GM06990 (cell line): Measurements from ENCODE around the gene RNASE9.
"Not testable (repeated sequence)": the region's sequence is repeated elsewhere in the genome, so short reads cannot be mapped to it uniquely, and the experiment has no call there.

ENCODE experiments used
- DNase-seq: peaks from one replicate; pipeline ENCODE4 v3.0.0-alpha.2; 2011; ENCODE audit not compliant: insufficient read length; ENCODE audit errors: extremely low read depth
- H3K27me3 ChIP-seq: replicated peaks from 2 replicates; pipeline ENCODE4 v1.6.0; 2011; ENCODE audit warnings: low read length; ENCODE audit not compliant: control insufficient read depth, insufficient read depth
- H3K36me3 ChIP-seq: 2 replicates; pipeline ENCODE4 v1.5.1; 2011; ENCODE audit warnings: low read length; ENCODE audit not compliant: control insufficient read depth, insufficient read depth
- H3K4me3 ChIP-seq: replicated peaks from 2 replicates; pipeline ENCODE4 v1.5.1; 2011; ENCODE audit warnings: low read depth, mild to moderate bottlenecking, control low read depth, low read length
- CTCF ChIP-seq: IDR thresholded peaks from 2 replicates; pipeline ENCODE4 v1.5.1; 2011; ENCODE audit warnings: low read length, control low read depth, mild to moderate bottlenecking, inconsistent platforms; ENCODE audit not compliant: insufficient read depth, poor library complexity, severe bottlenecking

The RNASE9 gene

DNA sequence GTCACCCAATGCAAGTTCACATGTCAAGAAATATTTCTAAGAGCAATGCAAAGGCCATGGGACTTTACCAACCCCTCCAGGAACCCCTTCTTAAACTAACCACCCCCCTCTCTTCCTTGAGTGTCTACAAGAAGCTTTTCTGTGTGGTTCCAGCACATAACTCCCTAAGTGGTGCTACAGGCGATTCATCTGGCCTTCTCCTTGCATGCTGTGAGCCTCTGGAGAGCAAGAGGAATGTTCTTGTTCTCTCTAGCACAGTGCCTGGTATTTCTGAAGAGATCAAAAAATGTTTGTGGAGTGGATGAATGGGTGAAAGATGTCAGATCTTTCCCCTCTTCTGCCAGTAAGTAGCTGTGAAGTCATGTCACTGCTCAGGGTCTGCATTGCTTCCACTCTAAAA, 36.3 kb upstream of the RNASE9 start:
- TF ChIP-seq CTCF: no peak
- H3K27me3 ChIP-seq: no peaks in the 10 kb centered on the region
- no peaks in the 10 kb centered on the region for H3K36me3 ChIP-seq
- DNase-seq: no peak
- no peak overlapping the region for H3K4me3 ChIP-seq

GRCh38 chr14:20595726-20596125, 34.9 kb upstream of the RNASE9 start:
- not testable (repeated sequence) for H3K4me3 ChIP-seq, H3K36me3 ChIP-seq, DNase-seq, H3K27me3 ChIP-seq

GRCh38 chr14:20592574-20592973, 31.7 kb upstream of the RNASE9 start:
- Histone ChIP-seq H3K27me3 (peaks cover 1% of the 10 kb centered on the region), H3K4me3 (no peak overlapping the region), H3K36me3 (no peaks in the 10 kb centered on the region)
- no peak for TF ChIP-seq CTCF
- DNase-seq: no peak

- TF ChIP-seq CTCF: no peak
- H3K27me3 ChIP-seq: peaks cover 1% of the 10 kb centered on the region
- H3K4me3 ChIP-seq: no peak within 1 kb of the TSS
- H3K36me3 ChIP-seq: no peaks in the 10 kb centered on the region
- no peak for DNase-seq
Observed at GRCh38 chr14:20591235-20591634, 30.4 kb upstream of the RNASE9 start, which contains the start of gene RNASE12. TSS of gene RNASE12 (minus strand) at chr14:20591376. CDS start at chr14:20590723, 653 bp downstream.

DNA sequence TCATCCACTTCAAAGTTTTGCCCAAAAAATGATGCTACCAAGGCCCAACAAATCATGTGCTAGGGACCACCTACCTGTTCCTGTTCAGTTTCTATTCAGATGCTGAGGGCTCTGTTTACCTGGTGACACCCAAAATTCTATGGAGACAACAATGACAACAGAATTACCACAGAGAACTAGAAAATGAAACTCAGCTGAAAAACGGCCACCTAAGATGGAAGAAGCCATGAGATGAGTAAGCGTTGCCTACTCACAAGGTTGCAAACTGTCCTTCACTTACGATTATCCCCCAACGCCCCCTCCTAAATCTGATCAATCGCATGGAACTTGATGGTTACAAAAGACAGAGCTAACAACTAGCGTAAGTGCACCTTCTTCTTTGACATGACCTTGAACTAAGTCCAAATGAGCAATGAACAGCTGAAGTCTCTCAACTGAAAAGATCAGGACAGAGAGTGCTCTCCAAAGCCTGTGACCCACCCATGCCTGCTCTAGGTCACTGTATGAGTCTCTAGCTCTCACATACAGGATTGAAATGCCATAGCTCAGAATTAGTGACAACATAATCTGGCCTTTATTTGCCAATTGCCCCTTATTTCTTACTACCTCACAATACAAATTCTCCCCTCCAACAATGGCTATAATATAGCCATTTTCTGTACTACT, 26.8 kb upstream of the RNASE9 start, which contains the start of gene RNASE11:
Gene RNASE11, minus strand, starts transcription at position 513 of the 666 bp plus-strand sequence.
- no peak for DNase-seq
- no peaks in the 10 kb centered on the region for H3K36me3 ChIP-seq
- TF ChIP-seq CTCF: no peak
- H3K27me3 ChIP-seq: peaks cover 1% of the 10 kb centered on the region
- H3K4me3 ChIP-seq: no peak within 1 kb of the TSS

DNA sequence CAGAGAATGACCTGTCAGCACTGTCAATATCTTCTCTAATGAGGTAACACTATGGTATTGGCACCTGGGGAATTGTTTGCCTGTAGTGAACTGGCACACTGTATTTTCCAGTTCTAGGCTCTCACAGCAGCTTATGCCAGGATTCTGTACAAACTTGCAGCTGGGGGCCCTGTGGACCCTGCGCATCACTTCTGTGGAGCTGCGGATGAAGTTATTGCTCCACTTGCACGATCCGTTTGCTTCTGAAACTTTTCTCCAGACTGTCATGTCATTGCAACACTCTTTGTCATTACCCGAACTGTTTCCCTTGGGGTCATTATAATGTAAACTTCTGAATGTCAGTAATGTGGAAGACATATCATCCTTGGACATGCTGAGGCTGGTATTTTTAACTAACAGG, 23.1 kb upstream of the RNASE9 start:
- TF ChIP-seq CTCF: no peak
- no peak for DNase-seq
- no peaks in the 10 kb centered on the region for H3K27me3 ChIP-seq
- no peak overlapping the region for H3K4me3 ChIP-seq
- H3K36me3 ChIP-seq: no peaks in the 10 kb centered on the region
